ENCODE measurements around the gene CD6. TPM values are rescaled to one million over a fixed set of nuclear protein-coding genes. Genes with fewer than 3 reads are reported as not detected.

The CD6 gene
- total RNA-seq, 1 experiment from 2014 or later, result 1.4 TPM

- no peak overlapping the region for H3K4me3 ChIP-seq (replicated peaks in 1 of 2; ENCODE audit: low read depth in 1 of 2, low read length in 2 of 2)
- H3K27ac ChIP-seq (ENCODE audit: low read depth, low read length), result no peak overlapping the region
- ChIA-PET CTCF (no interaction called here), POLR2A (no interaction called here), RAD21 (ENCODE audit: low non-redundant PET in 1 of 2, low total read pairs in 2 of 2, uncharacterized antibody in 2 of 2, unreplicated experiment in 2 of 2) (no interaction called here)
- TF ChIP-seq CTCF (IDR thresholded peaks at IDR 0.05 in 2 of 3, conservative IDR thresholded peaks at IDR 0.05 in 1 of 3; ENCODE audit: borderline replicate concordance in 1 of 3, insufficient read depth in 1 of 3, low read depth in 2 of 3, low read length in 2 of 3), result no peak
- TF ChIP-seq, protein P1, sequence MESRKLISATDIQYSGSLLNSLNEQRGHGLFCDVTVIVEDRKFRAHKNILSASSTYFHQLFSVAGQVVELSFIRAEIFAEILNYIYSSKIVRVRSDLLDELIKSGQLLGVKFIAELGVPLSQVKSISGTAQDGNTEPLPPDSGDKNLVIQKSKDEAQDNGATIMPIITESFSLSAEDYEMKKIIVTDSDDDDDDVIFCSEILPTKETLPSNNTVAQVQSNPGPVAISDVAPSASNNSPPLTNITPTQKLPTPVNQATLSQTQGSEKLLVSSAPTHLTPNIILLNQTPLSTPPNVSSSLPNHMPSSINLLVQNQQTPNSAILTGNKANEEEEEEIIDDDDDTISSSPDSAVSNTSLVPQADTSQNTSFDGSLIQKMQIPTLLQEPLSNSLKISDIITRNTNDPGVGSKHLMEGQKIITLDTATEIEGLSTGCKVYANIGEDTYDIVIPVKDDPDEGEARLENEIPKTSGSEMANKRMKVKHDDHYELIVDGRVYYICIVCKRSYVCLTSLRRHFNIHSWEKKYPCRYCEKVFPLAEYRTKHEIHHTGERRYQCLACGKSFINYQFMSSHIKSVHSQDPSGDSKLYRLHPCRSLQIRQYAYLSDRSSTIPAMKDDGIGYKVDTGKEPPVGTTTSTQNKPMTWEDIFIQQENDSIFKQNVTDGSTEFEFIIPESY (IDR thresholded peaks at IDR 0.05; ENCODE audit: extremely low read depth, insufficient replicate concordance, low read length), result no peak
- TF ChIP-seq REST (IDR thresholded peaks at IDR 0.05; ENCODE audit: low read depth), result no peak
- TF ChIP-seq CBX3 (IDR thresholded peaks at IDR 0.05; ENCODE audit: low read depth), result no peak
- TF ChIP-seq FOSL1 (IDR thresholded peaks at IDR 0.05; ENCODE audit: low read depth), result no peak
- TF ChIP-seq CEBPB (IDR thresholded peaks at IDR 0.05; ENCODE audit: low read depth), result no peak
- TF ChIP-seq TCF7L2 (IDR thresholded peaks at IDR 0.05; ENCODE audit: borderline replicate concordance, extremely low read depth, insufficient read depth, insufficient read length), result no peak
- no peak for TF ChIP-seq ZFX (IDR thresholded peaks at IDR 0.05)
- TF ChIP-seq RAD21 (IDR thresholded peaks at IDR 0.05; ENCODE audit: low read depth), result no peak
- TF ChIP-seq JUND (IDR thresholded peaks at IDR 0.05), result no peak
- no peak for TF ChIP-seq SIN3A (IDR thresholded peaks at IDR 0.05; ENCODE audit: low read depth)
- TF ChIP-seq, protein P2, sequence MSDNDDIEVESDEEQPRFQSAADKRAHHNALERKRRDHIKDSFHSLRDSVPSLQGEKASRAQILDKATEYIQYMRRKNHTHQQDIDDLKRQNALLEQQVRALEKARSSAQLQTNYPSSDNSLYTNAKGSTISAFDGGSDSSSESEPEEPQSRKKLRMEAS (IDR thresholded peaks at IDR 0.05), result no peak
- DNase-seq (ENCODE audit: low read depth, low spot score) (no peak), ATAC-seq (no peak)
- no peak overlapping the region for H3K4me2 ChIP-seq (ENCODE audit: low read length)
- H3K9me2 ChIP-seq (ENCODE audit: insufficient read depth), result no peaks in the 10 kb centered on the region
- H3K9me3 ChIP-seq (ENCODE audit: control insufficient read depth in 1 of 2, insufficient read depth in 1 of 2, low read depth in 1 of 2, low read length in 2 of 2), result no peaks in the 10 kb centered on the region
- no peaks in the 10 kb centered on the region for H3K27me3 ChIP-seq (ENCODE audit: insufficient read depth, low read length)
- no peak overlapping the region for H2AFZ ChIP-seq (ENCODE audit: low read depth, low read length, poor library complexity, severe bottlenecking)
- no peaks in the 10 kb centered on the region for H4K20me1 ChIP-seq (ENCODE audit: insufficient read depth)
- H3K9ac ChIP-seq (ENCODE audit: low read length), result no peak overlapping the region
- intact Hi-C loops (cut with micrococcal nuclease), result no loop called here
- BruUV-seq (replicated peaks), result no TSS peak
- H3K79me2 ChIP-seq (ENCODE audit: insufficient read depth, low read length), result no peaks in the 10 kb centered on the region
- no peaks in the 10 kb centered on the region for H3K36me3 ChIP-seq (ENCODE audit: control insufficient read depth in 1 of 2, insufficient read depth in 2 of 2, low read length in 2 of 2)
- peaks cover 5 to 9% of the 10 kb centered on the region in 2 experiments; a peak in 3 of 4 replicates for H3K4me1 ChIP-seq (ENCODE audit: control insufficient read depth in 1 of 2, insufficient read depth in 2 of 2, low read length in 2 of 2)
Observed at GRCh38 chr11:61022311-61023085, 51.0 kb downstream of the CD6 start.

All from HCT116 (cell line).